NB4 (cell line): ENCODE results near the gene FNIP2.

Source experiments
- DNase-seq: peaks from one replicate; pipeline ENCODE4 v3.0.0; 2010; ENCODE audit warnings: low read depth
- H3K4me3 ChIP-seq: one replicate; pipeline ENCODE4 v1.5.1; 2011; ENCODE audit warnings: mild to moderate bottlenecking, low read depth, low read length, moderate library complexity
- CTCF ChIP-seq: IDR thresholded peaks from one replicate; pipeline ENCODE4 v1.5.1; 2012; ENCODE audit warnings: low read depth, low read length
- MAX ChIP-seq: IDR thresholded peaks from 2 replicates; pipeline ENCODE4 v1.6.1; 2011; ENCODE audit warnings: low read depth, low read length
- MYC ChIP-seq: IDR thresholded peaks from 2 replicates; pipeline ENCODE4 v1.6.1; 2011; ENCODE audit warnings: low read depth, low read length
- POLR2A ChIP-seq: IDR thresholded peaks from 2 replicates; pipeline ENCODE4 v1.6.1; 2011; ENCODE audit warnings: mild to moderate bottlenecking; ENCODE audit not compliant: insufficient read length; ENCODE audit errors: extremely low read depth

Gene FNIP2

GRCh38 chr4:158726633-158727032 is 42.2 kb upstream of the FNIP2 start:
- TF ChIP-seq MAX (no peak), CTCF (no peak), MYC (no peak)
- no peak for DNase-seq

GRCh38 chr4:158728236-158728635 is 40.6 kb upstream of the FNIP2 start:
- DNase-seq: no peak

More at GRCh38 chr4:158726633-158727032, 42.2 kb upstream of the FNIP2 start:
- H3K4me3 ChIP-seq: no peak overlapping the region

GRCh38 chr4:158729716-158730559 is 38.9 kb upstream of the FNIP2 start:
- peak; percentile 55 for TF ChIP-seq CTCF
- TF ChIP-seq MAX: no peak
- peak; percentile 53 for DNase-seq
- no peak overlapping the region for H3K4me3 ChIP-seq

More at GRCh38 chr4:158728236-158728635, 40.6 kb upstream of the FNIP2 start:
- no peak overlapping the region for H3K4me3 ChIP-seq
- TF ChIP-seq POLR2A: no peak
- TF ChIP-seq MAX: no peak
- no peak for TF ChIP-seq MYC
- no peak for TF ChIP-seq CTCF

- DNase-seq: no peak
- no peak overlapping the region for H3K4me3 ChIP-seq
- no peak for TF ChIP-seq CTCF
- no peak for TF ChIP-seq POLR2A
- TF ChIP-seq MYC: no peak
- no peak for TF ChIP-seq MAX
Measured at GRCh38 chr4:158738866-158739265, 30.0 kb upstream of the FNIP2 start.

- no peak for DNase-seq
- no peak overlapping the region for H3K4me3 ChIP-seq
- TF ChIP-seq MYC: no peak
- TF ChIP-seq CTCF: no peak
- TF ChIP-seq MAX: no peak
- no peak for TF ChIP-seq POLR2A
Measured at GRCh38 chr4:158739600-158739999, 29.2 kb upstream of the FNIP2 start.
